ENCODE measurements around the gene RAB31. TPM values are rescaled to one million over a fixed set of nuclear protein-coding genes. Genes with fewer than 3 reads are reported as not detected.

Gene RAB31
- polyA plus RNA-seq, 1 donor (not counting 4 experiments of a cell fraction or from before 2014, with no cell fraction given) = 47.0 TPM

DNA sequence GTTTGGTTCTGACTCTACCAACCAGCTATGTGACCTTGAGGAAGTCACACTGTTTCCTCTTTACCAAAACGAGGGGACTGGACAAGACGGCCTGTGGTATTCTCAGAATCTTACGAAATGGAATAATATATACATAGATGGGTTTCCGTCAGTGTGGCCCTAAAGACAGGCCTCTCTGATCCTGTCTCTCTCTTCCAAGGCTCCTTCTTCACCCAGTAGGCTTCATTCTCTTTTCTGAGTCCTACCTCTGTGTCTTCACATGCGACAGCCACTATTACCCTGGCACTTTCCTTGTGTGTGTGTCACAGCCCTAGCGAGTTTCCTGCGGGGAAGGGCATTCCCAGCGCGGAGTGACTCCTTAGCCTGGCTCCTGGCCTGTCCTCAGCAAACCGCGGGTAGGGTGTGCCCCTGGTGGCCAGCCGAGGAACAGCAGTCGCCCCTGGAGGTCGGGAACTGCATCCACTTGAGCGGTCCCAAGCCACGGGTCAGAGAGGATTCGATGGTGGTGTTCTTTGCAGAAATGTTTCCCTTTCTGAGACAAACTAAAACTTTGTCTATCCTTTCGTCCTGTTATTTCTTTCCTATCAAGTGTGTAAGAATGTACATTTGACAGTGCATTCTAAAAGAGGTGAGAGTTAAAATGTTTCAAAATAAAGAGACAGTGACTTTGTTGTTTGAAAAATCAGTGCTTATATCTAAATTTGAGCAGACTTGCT, 63.3 kb downstream of the RAB31 start:
- FAIRE-seq (peak; percentile 32), DNase-seq (ENCODE audit: low read depth, low spot score) (no peak)
- H3K36me3 ChIP-seq (ENCODE audit: control insufficient read depth in 2 of 2, extremely low read depth in 1 of 2, insufficient read depth in 2 of 2, low read length in 2 of 2) = peaks cover 0 to 3% of the 10 kb centered on the region in 2 experiments
- H3K27me3 ChIP-seq (ENCODE audit: control insufficient read depth, extremely low read depth, insufficient read depth, low read length) = no peaks in the 10 kb centered on the region
- H3K9me1 ChIP-seq (ENCODE audit: control insufficient read depth, extremely low read depth, insufficient read depth, low read length) = no peaks in the 10 kb centered on the region
- H3K9me3 ChIP-seq (ENCODE audit: control insufficient read depth, low read depth, low read length) = no peaks in the 10 kb centered on the region
- H3K9ac ChIP-seq (ENCODE audit: control insufficient read depth, extremely low read depth, insufficient read depth, low read length) = no peak overlapping the region
- no peak overlapping the region for H3K27ac ChIP-seq (ENCODE audit: control insufficient read depth, insufficient read depth, low read length)
- H3K79me2 ChIP-seq (ENCODE audit: control insufficient read depth, insufficient read depth, low read length) = peaks cover 33% of the 10 kb centered on the region
- peak overlapping the region; percentile 56 for H2AFZ ChIP-seq (ENCODE audit: control insufficient read depth, low read length)
- H3K4me3 ChIP-seq (ENCODE audit: control insufficient read depth in 2 of 3, extremely low read depth in 1 of 3, insufficient read depth in 2 of 3, low read depth in 1 of 3, low read length in 3 of 3) = no peak overlapping the region
- dilution Hi-C loops (cut with MboI; ENCODE audit: extremely low pct_ligation_motif_present, low sequenced_read_pairs) = no loop called here
- TF ChIP-seq, protein P1, sequence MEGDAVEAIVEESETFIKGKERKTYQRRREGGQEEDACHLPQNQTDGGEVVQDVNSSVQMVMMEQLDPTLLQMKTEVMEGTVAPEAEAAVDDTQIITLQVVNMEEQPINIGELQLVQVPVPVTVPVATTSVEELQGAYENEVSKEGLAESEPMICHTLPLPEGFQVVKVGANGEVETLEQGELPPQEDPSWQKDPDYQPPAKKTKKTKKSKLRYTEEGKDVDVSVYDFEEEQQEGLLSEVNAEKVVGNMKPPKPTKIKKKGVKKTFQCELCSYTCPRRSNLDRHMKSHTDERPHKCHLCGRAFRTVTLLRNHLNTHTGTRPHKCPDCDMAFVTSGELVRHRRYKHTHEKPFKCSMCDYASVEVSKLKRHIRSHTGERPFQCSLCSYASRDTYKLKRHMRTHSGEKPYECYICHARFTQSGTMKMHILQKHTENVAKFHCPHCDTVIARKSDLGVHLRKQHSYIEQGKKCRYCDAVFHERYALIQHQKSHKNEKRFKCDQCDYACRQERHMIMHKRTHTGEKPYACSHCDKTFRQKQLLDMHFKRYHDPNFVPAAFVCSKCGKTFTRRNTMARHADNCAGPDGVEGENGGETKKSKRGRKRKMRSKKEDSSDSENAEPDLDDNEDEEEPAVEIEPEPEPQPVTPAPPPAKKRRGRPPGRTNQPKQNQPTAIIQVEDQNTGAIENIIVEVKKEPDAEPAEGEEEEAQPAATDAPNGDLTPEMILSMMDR (optimal IDR thresholded peaks at IDR 0.05 in 1 of 3, IDR thresholded peaks at IDR 0.05 in 1 of 3, conservative IDR thresholded peaks at IDR 0.05 in 1 of 3; ENCODE audit: extremely low read depth in 1 of 3, insufficient read depth in 2 of 3, low read length in 3 of 3) = peak; percentile 96 to 99 (median 97)
- TF ChIP-seq EZH2 (IDR thresholded peaks at IDR 0.05; ENCODE audit: low read length) = no peak
- peak overlapping the region; percentile 22 for H3K4me2 ChIP-seq (ENCODE audit: control insufficient read depth, extremely low read depth, insufficient read depth, low read depth, low read length)
- no peaks in the 10 kb centered on the region for H4K20me1 ChIP-seq (ENCODE audit: control insufficient read depth, extremely low read depth, insufficient read depth, low read length)
- H3K4me1 ChIP-seq (ENCODE audit: control insufficient read depth, extremely low read depth, insufficient read depth, low read length) = peaks cover 12% of the 10 kb centered on the region

DNA sequence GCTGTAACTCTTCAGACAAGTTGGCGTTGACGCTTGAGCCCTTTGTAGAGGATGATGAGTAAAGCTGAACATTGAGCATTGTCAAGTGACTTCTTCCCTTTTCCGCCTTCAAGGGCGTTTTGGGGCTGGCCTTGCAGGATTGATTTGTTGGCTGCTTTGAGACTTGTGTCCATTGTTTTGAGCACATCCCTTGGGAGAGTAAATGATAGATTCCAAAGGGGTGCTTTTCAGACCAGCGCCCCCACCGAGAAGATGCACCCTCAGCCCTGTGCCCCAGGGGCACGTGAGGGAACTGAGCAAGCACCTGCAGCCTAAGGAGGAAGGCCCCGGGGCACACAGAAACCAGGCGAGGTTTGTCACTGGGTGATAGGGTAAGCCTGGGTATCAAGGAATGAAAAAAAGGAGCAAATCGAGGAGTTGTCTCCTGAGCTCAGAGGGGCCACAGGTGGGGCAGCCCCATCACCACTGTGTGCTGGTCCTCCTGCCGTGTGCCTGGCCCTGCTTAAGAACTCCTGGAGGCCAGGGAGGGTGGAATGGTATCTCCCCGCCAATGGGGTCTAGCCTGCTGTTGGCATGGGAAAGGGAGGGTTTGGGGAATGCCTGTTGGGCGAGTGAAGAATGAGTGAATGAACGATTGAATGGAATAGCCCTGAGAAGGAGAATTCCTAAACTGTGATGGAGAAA, 64.0 kb downstream of the RAB31 start:
- Histone ChIP-seq H3K9ac (ENCODE audit: control insufficient read depth, extremely low read depth, insufficient read depth, low read length) (no peak overlapping the region), H3K4me2 (ENCODE audit: control insufficient read depth, extremely low read depth, insufficient read depth, low read depth, low read length) (no peak overlapping the region), H3K79me2 (ENCODE audit: control insufficient read depth, insufficient read depth, low read length) (peaks cover 33% of the 10 kb centered on the region), H2AFZ (ENCODE audit: control insufficient read depth, low read length) (no peak overlapping the region), H3K27me3 (ENCODE audit: control insufficient read depth, extremely low read depth, insufficient read depth, low read length) (no peaks in the 10 kb centered on the region), H3K4me3 (ENCODE audit: control insufficient read depth in 2 of 3, extremely low read depth in 1 of 3, insufficient read depth in 2 of 3, low read depth in 1 of 3, low read length in 3 of 3) (no peak overlapping the region), H3K9me3 (ENCODE audit: control insufficient read depth, low read depth, low read length) (no peaks in the 10 kb centered on the region), H3K9me1 (ENCODE audit: control insufficient read depth, extremely low read depth, insufficient read depth, low read length) (no peaks in the 10 kb centered on the region), H3K36me3 (ENCODE audit: control insufficient read depth in 2 of 2, extremely low read depth in 1 of 2, insufficient read depth in 2 of 2, low read length in 2 of 2) (peaks cover 3% of the 10 kb centered on the region in 2 experiments), H4K20me1 (ENCODE audit: control insufficient read depth, extremely low read depth, insufficient read depth, low read length) (no peaks in the 10 kb centered on the region), H3K27ac (ENCODE audit: control insufficient read depth, insufficient read depth, low read length) (no peak overlapping the region), H3K4me1 (ENCODE audit: control insufficient read depth, extremely low read depth, insufficient read depth, low read length) (peaks cover 12% of the 10 kb centered on the region)
- FAIRE-seq = no peak
- TF ChIP-seq, protein P1 (optimal IDR thresholded peaks at IDR 0.05 in 1 of 3, IDR thresholded peaks at IDR 0.05 in 1 of 3, conservative IDR thresholded peaks at IDR 0.05 in 1 of 3; ENCODE audit: extremely low read depth in 1 of 3, insufficient read depth in 2 of 3, low read length in 3 of 3) = no peak
- no peak for DNase-seq (ENCODE audit: low read depth, low spot score)
- dilution Hi-C loops (cut with MboI; ENCODE audit: extremely low pct_ligation_motif_present, low sequenced_read_pairs) = no loop called here

Data from keratinocyte (primary cell).